ENCODE data around the gene PCNP.

PCNP gene

GRCh38 chr3:101573449-101574387, at the start of gene PCNP:
PCNP (plus strand) TSS chr3:101574180; CDS start chr3:101574216, 36 bp downstream.
- peak within 1 kb of the TSS; percentile 94 for H3K27ac ChIP-seq
- TF ChIP-seq CTCF (conservative IDR thresholded peaks at IDR 0.05): peak; percentile 87

- no peak for TF ChIP-seq CTCF (conservative IDR thresholded peaks at IDR 0.05)
- no peak overlapping the region for H3K27ac ChIP-seq
These were observed 46.5 kb upstream of the PCNP start for GRCh38 chr3:101527441-101527840.

GRCh38 chr3:101527906-101528305, 46.1 kb upstream of the PCNP start:
- TF ChIP-seq CTCF (conservative IDR thresholded peaks at IDR 0.05): no peak
- H3K27ac ChIP-seq: no peak overlapping the region

- TF ChIP-seq CTCF (conservative IDR thresholded peaks at IDR 0.05): no peak
- no peak overlapping the region for H3K27ac ChIP-seq
These were observed 43.9 kb upstream of the PCNP start for GRCh38 chr3:101529816-101530685.

- TF ChIP-seq CTCF (conservative IDR thresholded peaks at IDR 0.05): no peak
- no peak overlapping the region for H3K27ac ChIP-seq
These were observed 43.3 kb upstream of the PCNP start for GRCh38 chr3:101530686-101531047.

- no peak for TF ChIP-seq CTCF (conservative IDR thresholded peaks at IDR 0.05)
- no peak overlapping the region for H3K27ac ChIP-seq
These were observed 42.4 kb upstream of the PCNP start for GRCh38 chr3:101531473-101532086.

All from VCaP (cell line).